ENCODE data around the gene APH1B. TPM values are rescaled to one million over a fixed set of nuclear protein-coding genes. Genes with fewer than 3 reads are reported as not detected.
"Not testable (repeated sequence)": the region's sequence is repeated elsewhere in the genome, so short reads cannot be mapped to it uniquely, and the experiment has no call there.

Gene APH1B
- total RNA-seq, 2 experiments from 2014 or later, result 12.3 to 13.0 TPM

DNA sequence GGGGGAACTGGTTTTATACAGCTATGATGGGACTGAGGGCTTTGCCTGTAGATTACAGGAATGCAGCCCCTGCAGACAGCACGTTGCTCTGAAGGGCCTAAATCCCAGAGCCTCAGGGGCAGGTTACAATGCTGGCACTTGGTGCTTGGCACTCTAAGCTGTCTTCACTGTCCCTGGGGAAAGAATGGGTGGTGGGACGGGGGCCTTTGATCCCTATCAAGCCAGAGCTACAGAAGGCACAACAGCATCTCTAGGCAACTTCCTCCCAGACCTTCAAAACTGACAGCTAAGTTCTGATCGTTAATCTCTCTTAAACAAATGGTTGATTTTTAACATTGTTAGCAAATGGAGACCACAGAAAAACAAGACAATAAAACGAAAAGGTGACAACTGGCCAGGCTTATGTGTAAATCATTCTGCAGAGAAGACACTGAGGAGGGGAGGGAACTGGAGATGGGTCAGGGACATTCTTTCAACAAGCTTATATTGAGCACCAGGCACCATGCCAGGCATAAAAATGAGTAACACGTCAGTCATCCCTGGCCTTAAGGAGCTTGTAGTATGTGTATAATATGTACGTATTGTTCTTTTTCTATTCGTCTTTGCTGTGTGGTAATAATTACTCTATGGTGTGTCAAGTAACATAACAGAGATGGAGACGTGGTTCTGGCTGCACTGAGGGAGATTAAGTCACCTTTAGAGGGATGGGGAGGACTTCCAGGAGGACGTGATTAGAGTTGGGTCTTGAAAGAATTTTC is 55.1 kb downstream of the APH1B start:
- H3K36me3 Mint-ChIP-seq, result no peaks in the 10 kb centered on the region
- ATAC-seq (no peak), DNase-seq (no peak)
- peaks cover 6% of the 10 kb centered on the region for H3K4me1 Mint-ChIP-seq
- no peak overlapping the region for H3K4me3 Mint-ChIP-seq
- H3K9me3 Mint-ChIP-seq (ENCODE audit: low read depth), result no peaks in the 10 kb centered on the region
- CTCF ChIA-PET, result no interaction called here
- H3K27me3 Mint-ChIP-seq, result peaks cover 2% of the 10 kb centered on the region
- H3K27ac Mint-ChIP-seq, result no peak overlapping the region

DNA sequence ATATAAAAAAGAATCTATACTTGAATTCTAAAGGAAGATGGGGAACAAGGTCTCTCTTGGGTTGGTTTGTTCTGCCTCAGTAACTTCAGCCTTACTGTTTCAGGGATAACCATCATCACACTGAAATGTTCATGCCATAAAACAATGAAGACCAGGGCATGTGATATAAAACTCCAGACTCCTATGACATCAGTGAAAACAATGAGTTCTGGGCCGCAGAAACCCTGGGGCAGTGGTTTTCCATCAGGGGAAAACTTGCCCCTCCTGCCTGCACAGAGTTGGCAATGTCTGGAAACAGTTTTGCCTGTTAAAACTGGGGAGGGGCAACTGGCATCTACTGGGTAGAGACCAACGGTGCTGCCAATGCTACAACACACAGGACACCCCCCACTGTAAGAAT is 57.4 kb downstream of the APH1B start:
- no peak overlapping the region for H3K4me3 Mint-ChIP-seq
- H3K27ac Mint-ChIP-seq, result no peak overlapping the region
- ATAC-seq (no peak), DNase-seq (no peak)
- H3K4me1 Mint-ChIP-seq, result peaks cover 6% of the 10 kb centered on the region
- H3K36me3 Mint-ChIP-seq, result no peaks in the 10 kb centered on the region
- CTCF ChIA-PET, result no interaction called here
- H3K9me3 Mint-ChIP-seq (ENCODE audit: low read depth), result no peaks in the 10 kb centered on the region
- H3K27me3 Mint-ChIP-seq, result peaks cover 2% of the 10 kb centered on the region

DNA sequence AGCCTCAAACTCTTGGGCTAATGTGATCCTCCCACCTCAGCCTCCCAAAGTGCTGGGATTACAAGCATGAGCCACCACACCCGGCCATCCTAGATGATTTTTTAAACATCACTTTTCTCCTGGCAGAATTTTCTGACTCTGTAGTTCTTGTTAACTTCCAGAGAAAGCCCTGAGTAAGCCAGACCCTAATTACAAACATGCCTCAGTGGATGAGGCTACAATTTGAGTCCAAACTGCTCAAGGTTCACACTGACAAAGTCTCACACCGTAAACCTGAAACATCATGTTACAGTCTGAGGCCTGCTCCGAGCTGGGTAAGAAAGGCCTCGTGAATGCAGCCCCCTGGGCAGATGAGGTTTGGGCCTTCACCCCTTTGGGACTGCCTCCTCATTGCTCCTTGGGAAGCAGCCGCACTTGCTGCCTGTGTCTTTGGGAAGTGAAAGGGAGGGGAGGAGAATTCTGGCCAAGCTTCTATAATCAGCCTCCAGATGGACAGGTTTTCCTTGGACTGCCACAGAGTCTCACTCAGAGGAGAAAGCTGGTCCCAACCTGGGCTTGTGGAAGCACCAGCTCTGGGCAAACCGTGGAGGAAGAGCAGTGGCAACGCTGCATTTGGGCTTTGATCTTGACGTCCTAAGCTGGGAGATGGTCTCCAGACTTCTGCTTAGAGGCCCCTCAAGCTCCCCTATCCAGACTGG is 58.3 kb downstream of the APH1B start:
- Mint-ChIP-seq H3K36me3 (no peaks in the 10 kb centered on the region), H3K4me3 (no peak overlapping the region), H3K9me3 (ENCODE audit: low read depth) (no peaks in the 10 kb centered on the region), H3K4me1 (peaks cover 6% of the 10 kb centered on the region), H3K27me3 (peaks cover 2% of the 10 kb centered on the region), H3K27ac (no peak overlapping the region)
- CTCF ChIA-PET, result no interaction called here
- ATAC-seq (no peak), DNase-seq (no peak)

DNA sequence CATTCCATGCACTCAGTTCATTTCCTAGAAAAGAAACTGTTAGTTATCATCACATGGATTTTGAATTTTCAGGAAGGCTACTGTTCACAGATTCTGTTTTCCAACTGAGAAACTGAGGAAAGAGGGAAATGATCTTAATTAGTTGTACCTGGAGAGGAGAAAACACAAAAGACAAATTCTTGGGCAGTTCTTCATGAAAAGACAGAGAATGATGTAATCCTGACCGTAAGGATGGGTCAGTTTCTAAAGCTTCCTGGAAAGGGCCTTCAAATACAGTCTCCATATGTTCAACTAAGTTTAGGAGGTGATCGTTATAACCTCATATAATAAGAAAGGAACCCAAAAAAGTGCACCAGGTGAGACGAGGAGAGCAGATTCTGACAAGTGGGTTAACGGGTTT is 59.6 kb downstream of the APH1B start:
- no peak overlapping the region for H3K4me3 Mint-ChIP-seq
- CTCF ChIA-PET, result no interaction called here
- ATAC-seq, result no peak

DNA sequence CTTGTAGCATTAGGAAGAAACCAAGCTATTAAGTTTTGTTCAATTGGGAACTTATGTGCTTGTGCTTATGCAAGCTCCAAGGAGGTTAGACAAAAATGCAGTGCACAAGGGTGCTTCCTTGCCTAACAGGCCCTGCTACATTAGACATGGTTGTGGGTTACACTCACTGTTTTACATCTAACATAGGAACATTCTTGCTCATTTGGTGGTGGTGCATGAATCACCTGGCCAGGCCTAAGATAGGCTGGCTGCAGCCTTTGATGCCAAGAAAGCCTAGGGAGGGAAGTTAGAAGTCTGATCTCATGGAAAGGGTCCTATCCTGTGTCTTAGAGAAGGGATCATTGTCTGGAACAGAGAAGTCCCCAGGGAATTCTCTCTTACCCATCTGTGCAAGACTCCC is 60.8 kb downstream of the APH1B start:
- Mint-ChIP-seq H3K27me3 (peaks cover 6% of the 10 kb centered on the region), H3K4me1 (no peaks in the 10 kb centered on the region), H3K9me3 (ENCODE audit: low read depth) (no peaks in the 10 kb centered on the region), H3K27ac (no peak overlapping the region), H3K36me3 (no peaks in the 10 kb centered on the region), H3K4me3 (no peak overlapping the region)
- DNase-seq (no peak), ATAC-seq (no peak)
- CTCF ChIA-PET, result no interaction called here

More for the DNA sequence above, 59.6 kb downstream of the APH1B start:
- Mint-ChIP-seq H3K36me3 (no peaks in the 10 kb centered on the region), H3K4me1 (no peaks in the 10 kb centered on the region), H3K27me3 (peaks cover 2% of the 10 kb centered on the region), H3K27ac (no peak overlapping the region), H3K9me3 (ENCODE audit: low read depth) (no peaks in the 10 kb centered on the region)
- no peak for DNase-seq

DNA sequence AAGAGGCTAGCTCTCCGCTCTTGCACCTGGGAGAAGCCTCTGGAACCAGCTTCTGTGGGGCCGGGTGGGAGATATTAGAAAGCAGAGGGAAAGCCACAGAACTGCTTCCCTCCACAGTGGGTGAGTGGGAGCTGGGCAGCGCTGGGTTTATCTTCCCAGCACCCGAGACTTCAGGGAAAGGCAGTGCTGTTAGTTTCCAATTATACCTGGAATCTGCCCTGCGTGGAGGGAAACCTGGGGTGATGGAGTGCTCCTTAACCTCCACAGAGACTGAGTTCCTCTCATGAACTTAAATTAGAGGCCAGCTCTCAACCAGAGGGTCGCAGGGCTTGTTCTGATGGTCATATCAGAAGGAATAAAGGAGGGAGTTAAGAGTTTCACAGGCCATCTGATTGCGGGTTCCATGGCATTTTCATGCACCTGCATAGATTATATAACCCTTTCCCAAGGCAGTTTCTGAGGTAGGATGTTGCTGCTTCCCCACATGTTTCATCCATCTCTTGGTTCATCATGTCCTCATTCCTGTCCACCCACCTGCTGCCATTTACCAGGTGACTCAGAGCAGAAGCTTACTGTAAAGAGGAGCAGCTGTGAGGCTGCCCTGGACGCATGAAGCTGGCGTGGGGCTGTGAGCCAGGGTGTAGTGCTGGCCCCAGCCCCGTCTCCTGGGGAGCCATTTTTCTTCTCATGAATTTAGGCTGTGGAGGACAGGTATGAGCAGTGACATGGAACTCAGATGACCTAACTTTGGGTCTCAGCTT is 61.8 kb downstream of the APH1B start:
- DNase-seq (no peak), ATAC-seq (no peak)
- H3K4me1 Mint-ChIP-seq, result no peaks in the 10 kb centered on the region
- no peaks in the 10 kb centered on the region for H3K9me3 Mint-ChIP-seq (ENCODE audit: low read depth)
- no peak overlapping the region for H3K4me3 Mint-ChIP-seq
- H3K36me3 Mint-ChIP-seq, result no peaks in the 10 kb centered on the region
- H3K27me3 Mint-ChIP-seq, result peaks cover 14% of the 10 kb centered on the region
- no peak overlapping the region for H3K27ac Mint-ChIP-seq
- CTCF ChIA-PET, result interaction anchor here (1.4 kb wide), 1 partner anchor 9 kb away, joined by 3 read pairs; no protein-coding TSS in a partner anchor

DNA sequence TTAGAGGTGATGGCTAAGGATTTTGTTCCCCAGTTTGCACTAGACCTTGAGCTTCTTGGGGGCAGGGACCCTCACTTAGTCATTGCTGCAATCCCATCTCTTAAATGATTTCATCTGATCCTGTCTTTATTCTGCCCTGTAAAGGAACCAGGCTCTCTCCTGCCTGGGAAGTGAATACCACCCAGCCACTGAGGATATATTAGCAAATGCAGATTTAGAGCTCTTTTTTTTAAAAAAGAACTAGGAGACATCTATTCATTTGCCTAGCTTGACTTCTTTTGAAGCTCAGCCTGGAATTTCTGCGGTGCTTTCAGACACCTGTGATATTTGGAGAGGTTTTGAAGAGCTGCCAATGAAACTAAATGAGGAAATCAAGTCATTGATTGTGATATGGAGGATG is 62.4 kb downstream of the APH1B start:
- DNase-seq, result no peak
- peaks cover 15% of the 10 kb centered on the region for H3K27me3 Mint-ChIP-seq
- no peak for ATAC-seq
- H3K4me3 Mint-ChIP-seq, result no peak overlapping the region
- H3K9me3 Mint-ChIP-seq (ENCODE audit: low read depth), result no peaks in the 10 kb centered on the region
- no peaks in the 10 kb centered on the region for H3K36me3 Mint-ChIP-seq
- H3K27ac Mint-ChIP-seq, result no peak overlapping the region
- CTCF ChIA-PET, result interaction anchor here (1.4 kb wide), 1 partner anchor 10 kb away, joined by 3 read pairs; no protein-coding TSS in a partner anchor
- H3K4me1 Mint-ChIP-seq, result peaks cover 2% of the 10 kb centered on the region

DNA sequence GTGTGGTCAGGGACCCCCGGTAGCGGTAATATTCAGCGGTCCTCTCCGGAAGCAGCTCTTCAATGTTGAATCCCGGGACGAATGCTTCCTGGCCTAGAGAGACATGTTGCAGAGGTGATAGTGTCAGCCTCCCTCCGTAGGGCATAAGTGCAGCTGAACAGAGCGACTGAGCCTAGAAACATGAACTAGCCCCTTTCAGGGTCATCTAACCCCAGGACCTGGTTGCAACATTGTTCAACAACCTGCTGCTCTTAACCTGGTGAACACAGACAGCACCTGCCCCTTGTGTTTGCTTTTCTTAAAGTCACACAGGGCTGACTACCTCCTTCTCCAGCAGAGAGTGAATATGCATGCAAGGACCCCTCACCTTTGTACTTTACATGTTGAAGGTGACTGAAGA is 62.9 kb downstream of the APH1B start:
- CTCF ChIA-PET, result interaction anchor here (1.4 kb wide), 1 partner anchor 10 kb away, joined by 3 read pairs; no protein-coding TSS in a partner anchor
- Mint-ChIP-seq H3K4me3 (no peak overlapping the region), H3K27ac (no peak overlapping the region), H3K4me1 (peaks cover 2% of the 10 kb centered on the region), H3K36me3 (no peaks in the 10 kb centered on the region), H3K9me3 (ENCODE audit: low read depth) (no peaks in the 10 kb centered on the region), H3K27me3 (peaks cover 15% of the 10 kb centered on the region)
- DNase-seq, result no peak
- no peak for ATAC-seq

DNA sequence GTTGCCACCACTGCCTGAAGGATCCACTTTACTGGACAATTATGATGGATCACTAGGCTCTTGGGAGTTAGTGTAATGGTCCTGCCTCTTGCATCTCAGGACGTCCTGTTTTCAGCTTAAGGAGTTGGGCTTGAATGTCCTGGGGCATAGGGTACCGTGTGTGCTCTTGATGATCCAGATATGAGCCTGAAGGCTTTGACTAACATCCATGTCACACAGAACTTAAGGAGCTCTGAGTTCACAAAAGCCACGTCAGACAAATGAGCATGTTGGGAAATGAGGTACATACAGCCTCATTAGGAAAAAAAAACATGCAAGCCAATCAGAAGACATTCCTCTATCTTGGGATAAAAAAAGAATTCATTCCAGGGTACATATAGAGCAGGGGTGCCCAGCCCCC is 63.5 kb downstream of the APH1B start:
- Mint-ChIP-seq H3K27me3 (peaks cover 15% of the 10 kb centered on the region), H3K36me3 (no peaks in the 10 kb centered on the region), H3K9me3 (ENCODE audit: low read depth) (no peaks in the 10 kb centered on the region), H3K4me1 (peaks cover 2% of the 10 kb centered on the region), H3K27ac (no peak overlapping the region), H3K4me3 (no peak overlapping the region)
- no peak for ATAC-seq
- CTCF ChIA-PET, result no interaction called here
- no peak for DNase-seq

DNA sequence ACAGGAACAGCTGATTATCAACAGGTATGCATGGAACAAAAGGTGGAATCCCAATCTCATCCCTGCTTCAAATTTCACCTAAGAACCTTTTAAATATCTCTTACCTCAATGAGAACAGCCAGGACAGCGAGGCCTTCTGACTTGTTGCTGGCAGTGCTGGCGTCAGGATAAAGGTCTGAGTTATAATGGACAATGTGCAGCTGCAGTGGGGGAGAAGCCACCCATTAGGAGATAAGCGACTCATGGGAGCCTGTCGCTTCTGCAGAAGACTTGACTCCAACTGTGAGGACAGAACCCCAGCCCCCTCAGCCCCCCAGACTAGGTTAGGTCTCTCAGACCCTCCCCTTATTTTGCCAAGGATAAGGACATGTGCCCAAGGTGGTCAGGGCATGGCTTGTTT is 64.5 kb downstream of the APH1B start:
- CTCF ChIA-PET, result no interaction called here
- Mint-ChIP-seq H3K36me3 (no peaks in the 10 kb centered on the region), H3K27ac (no peak overlapping the region), H3K9me3 (ENCODE audit: low read depth) (no peaks in the 10 kb centered on the region), H3K4me1 (peaks cover 2% of the 10 kb centered on the region), H3K4me3 (no peak overlapping the region), H3K27me3 (peaks cover 13% of the 10 kb centered on the region)
- ATAC-seq (no peak), DNase-seq (no peak)

DNA sequence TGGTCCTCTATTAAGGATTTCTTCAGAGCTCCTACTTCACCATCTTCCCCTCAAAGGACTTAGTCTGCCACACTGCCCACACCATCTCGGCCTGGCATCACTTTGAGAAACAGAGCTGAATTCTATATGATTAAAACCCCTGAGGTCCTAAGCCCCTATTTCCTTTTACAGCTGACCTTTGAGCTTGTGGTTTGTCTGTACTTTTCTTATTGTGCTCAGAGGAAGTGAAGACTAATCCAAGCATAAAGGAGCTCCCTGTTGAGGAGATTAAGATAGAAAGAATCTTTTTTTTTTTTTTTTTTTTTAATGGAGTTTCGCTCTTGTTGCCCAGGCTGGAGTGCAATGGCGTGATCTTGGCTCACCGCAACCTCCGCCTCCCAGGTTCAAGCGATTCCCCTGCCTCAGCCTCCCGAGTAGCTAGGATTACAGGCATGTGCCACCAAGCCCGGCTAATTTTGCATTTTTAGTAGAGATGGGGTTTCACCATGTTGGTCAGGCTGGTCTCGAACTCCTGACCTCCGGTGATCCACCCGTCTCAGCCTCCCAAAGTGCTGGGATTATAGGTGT is 65.7 kb downstream of the APH1B start:
- H3K9me3 Mint-ChIP-seq (ENCODE audit: low read depth); DNase-seq; H3K4me3 Mint-ChIP-seq; H3K27ac Mint-ChIP-seq; ATAC-seq; H3K4me1 Mint-ChIP-seq; H3K36me3 Mint-ChIP-seq: not testable (repeated sequence)
- peaks cover 13% of the 10 kb centered on the region for H3K27me3 Mint-ChIP-seq
- CTCF ChIA-PET, result interaction anchor here (1.0 kb wide), 1 partner anchor 20 kb away, joined by 3 read pairs; no protein-coding TSS in a partner anchor

DNA sequence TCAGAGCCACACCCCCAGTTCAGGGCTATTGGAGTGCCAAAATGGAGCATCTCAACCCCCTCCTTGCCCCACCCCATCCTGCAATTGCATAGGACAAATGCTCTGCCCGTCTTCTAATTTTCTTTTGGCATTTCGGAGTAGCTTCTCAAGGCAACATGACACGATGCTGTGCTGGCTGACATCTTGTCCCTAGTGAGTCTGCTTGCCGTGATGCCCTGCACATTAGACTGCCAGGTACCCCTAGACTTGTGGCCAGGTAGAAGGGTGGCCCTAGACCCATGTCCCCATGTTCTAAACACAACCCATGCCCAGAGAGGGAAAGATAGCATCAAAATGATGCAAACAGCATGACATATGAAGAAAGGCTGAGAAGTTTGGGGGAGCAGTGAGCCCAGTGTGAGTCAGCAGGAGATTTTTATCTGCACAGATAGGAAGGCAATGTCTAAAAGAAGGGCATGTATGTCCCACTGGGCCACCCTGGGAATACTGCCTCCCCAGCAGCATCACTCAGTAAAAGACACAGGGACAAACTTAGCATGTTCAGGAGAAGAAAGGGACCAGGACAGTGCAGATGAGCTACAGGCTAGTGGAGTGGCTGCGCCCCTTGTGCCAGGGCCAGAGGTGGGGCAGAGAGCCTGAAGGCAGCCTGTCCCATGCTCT is 67.5 kb downstream of the APH1B start:
- ATAC-seq (no peak), DNase-seq (no peak)
- Mint-ChIP-seq H3K36me3 (no peaks in the 10 kb centered on the region), H3K27me3 (peaks cover 13% of the 10 kb centered on the region), H3K4me3 (no peak overlapping the region), H3K4me1 (peaks cover 2% of the 10 kb centered on the region), H3K27ac (no peak overlapping the region), H3K9me3 (ENCODE audit: low read depth) (no peaks in the 10 kb centered on the region)
- CTCF ChIA-PET, result no interaction called here

DNA sequence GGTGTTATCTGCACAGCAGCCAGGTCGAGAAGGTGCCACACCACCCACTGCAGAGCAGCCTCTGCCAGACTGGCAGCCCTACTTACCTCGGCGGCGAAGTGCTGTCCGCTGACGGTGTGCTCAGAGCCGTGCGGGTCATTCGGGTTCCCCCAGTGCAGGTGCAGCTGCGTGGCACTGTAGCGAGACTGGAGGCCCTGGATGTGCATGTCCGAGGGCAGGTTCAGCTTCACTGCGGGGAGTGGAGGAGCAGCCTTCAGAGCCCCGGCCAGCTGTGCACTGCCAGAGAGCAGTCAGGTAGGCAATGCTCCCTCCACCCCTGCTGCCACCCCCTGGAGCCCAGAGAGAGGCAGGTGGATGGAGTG is 68.0 kb downstream of the APH1B start:
- ATAC-seq, result no peak

More for the DNA sequence above, 68.0 kb downstream of the APH1B start:
- DNase-seq, result no peak
- Mint-ChIP-seq H3K4me1 (peaks cover 2% of the 10 kb centered on the region), H3K4me3 (no peak overlapping the region), H3K27ac (no peak overlapping the region), H3K9me3 (ENCODE audit: low read depth) (no peaks in the 10 kb centered on the region), H3K36me3 (no peaks in the 10 kb centered on the region), H3K27me3 (peaks cover 13% of the 10 kb centered on the region)
- CTCF ChIA-PET, result no interaction called here
